Osteoblast (primary cell): ENCODE measurements around the gene COL6A2. TPM values are rescaled to one million over a fixed set of nuclear protein-coding genes. Genes with fewer than 3 reads are reported as not detected.

ENCODE experiments used
- DNase-seq: peaks from one replicate; pipeline ENCODE4 v3.0.0; 2011; ENCODE audit warnings: low spot score, mixed read lengths; ENCODE audit not compliant: insufficient read length; ENCODE audit errors: missing footprints
- H2AFZ ChIP-seq: 2 replicates; pipeline ENCODE4 v1.6.0; 2011; ENCODE audit warnings: mild to moderate bottlenecking, low read length
- H3K27ac ChIP-seq: 2 replicates; pipeline ENCODE4 v1.5.1; 2011; ENCODE audit warnings: mild to moderate bottlenecking, low read depth, low read length, moderate library complexity
- H3K27me3 ChIP-seq: 2 replicates; pipeline ENCODE4 v1.6.0; 2012; ENCODE audit warnings: mild to moderate bottlenecking, control low read depth, inconsistent platforms, low read length, moderate library complexity; ENCODE audit not compliant: insufficient read depth
- H3K36me3 ChIP-seq: 2 replicates; pipeline ENCODE4 v1.5.1; 2011; ENCODE audit warnings: mild to moderate bottlenecking, low read length, control low read depth, moderate library complexity; ENCODE audit not compliant: insufficient read depth
- H3K4me1 ChIP-seq: 2 replicates; pipeline ENCODE4 v1.5.1; 2011; ENCODE audit warnings: mild to moderate bottlenecking, low read length, control low read depth, moderate library complexity; ENCODE audit not compliant: insufficient read depth
- H3K4me2 ChIP-seq: 2 replicates; pipeline ENCODE4 v1.6.0; 2011; ENCODE audit warnings: mild to moderate bottlenecking, low read length; ENCODE audit not compliant: insufficient read depth
- H3K4me3 ChIP-seq: fragments of 200-600 bp; sonication (generic); 3 replicates; pipeline ENCODE4 v1.5.1; 2012; ENCODE audit warnings: mild to moderate bottlenecking, low read length, inconsistent platforms; ENCODE audit not compliant: insufficient read depth
- H3K79me2 ChIP-seq: 2 replicates; pipeline ENCODE4 v1.6.0; 2012; ENCODE audit warnings: mild to moderate bottlenecking, low read length, control low read depth, inconsistent platforms; ENCODE audit not compliant: insufficient read depth
- H3K9me3 ChIP-seq: 2 replicates; pipeline ENCODE4 v1.5.1; 2011; ENCODE audit warnings: low read depth, low read length, control low read depth
- H4K20me1 ChIP-seq: 2 replicates; pipeline ENCODE4 v1.6.0; 2012; ENCODE audit warnings: mild to moderate bottlenecking, low read length, control low read depth; ENCODE audit not compliant: insufficient read depth
- CTCF ChIP-seq: IDR thresholded peaks from 2 replicates; pipeline ENCODE4 v1.5.1; 2011; ENCODE audit warnings: mild to moderate bottlenecking, low read depth, low read length, moderate library complexity; ENCODE audit errors: extremely low read depth
- total RNA-seq: library from RNA; depleted of rRNA; stranded (reverse); fragments of >200 nt; gene quantifications from 2 replicates; pipeline ENCODE4 v1.2.3, GENCODE V29; 2012

The COL6A2 gene
- total RNA-seq, 1 donor: 1,265 TPM

- no peak overlapping the region for H3K4me2 ChIP-seq
Observed at GRCh38 chr21:46077674-46078101, 20.2 kb upstream of the COL6A2 start.

GRCh38 chr21:46078322-46078977 lies 19.5 kb upstream of the COL6A2 start:
- peak overlapping the region; percentile 48 for H2AFZ ChIP-seq
- no peak overlapping the region for H3K4me3 ChIP-seq
- TF ChIP-seq CTCF: no peak
- H3K4me2 ChIP-seq: no peak overlapping the region
- no peaks in the 10 kb centered on the region for H4K20me1 ChIP-seq
- no peaks in the 10 kb centered on the region for H3K27me3 ChIP-seq
- DNase-seq: peak; percentile 95
- no peaks in the 10 kb centered on the region for H3K9me3 ChIP-seq
- H3K27ac ChIP-seq: peak overlapping the region; percentile 68
- no peaks in the 10 kb centered on the region for H3K79me2 ChIP-seq
- H3K4me1 ChIP-seq: peaks cover 30% of the 10 kb centered on the region
- H3K36me3 ChIP-seq: no peaks in the 10 kb centered on the region

More at GRCh38 chr21:46077674-46078101, 20.2 kb upstream of the COL6A2 start:
- H3K27ac ChIP-seq: no peak overlapping the region
- H2AFZ ChIP-seq: no peak overlapping the region
- no peak for TF ChIP-seq CTCF
- peaks cover 27% of the 10 kb centered on the region for H3K4me1 ChIP-seq
- no peaks in the 10 kb centered on the region for H4K20me1 ChIP-seq
- peak; percentile 77 for DNase-seq
- H3K9me3 ChIP-seq: no peaks in the 10 kb centered on the region
- no peaks in the 10 kb centered on the region for H3K79me2 ChIP-seq
- H3K36me3 ChIP-seq: no peaks in the 10 kb centered on the region
- no peaks in the 10 kb centered on the region for H3K27me3 ChIP-seq
- no peak overlapping the region for H3K4me3 ChIP-seq

GRCh38 chr21:46078978-46079351 lies 18.9 kb upstream of the COL6A2 start:
- H2AFZ ChIP-seq: peak overlapping the region; percentile 48
- TF ChIP-seq CTCF: no peak
- no peaks in the 10 kb centered on the region for H4K20me1 ChIP-seq
- no peaks in the 10 kb centered on the region for H3K9me3 ChIP-seq
- H3K36me3 ChIP-seq: no peaks in the 10 kb centered on the region
- no peak overlapping the region for H3K4me2 ChIP-seq
- H3K4me1 ChIP-seq: peaks cover 33% of the 10 kb centered on the region
- H3K4me3 ChIP-seq: no peak overlapping the region
- peak overlapping the region; percentile 68 for H3K27ac ChIP-seq
- no peaks in the 10 kb centered on the region for H3K27me3 ChIP-seq
- H3K79me2 ChIP-seq: no peaks in the 10 kb centered on the region
- DNase-seq: peak; percentile 91

- no peaks in the 10 kb centered on the region for H3K27me3 ChIP-seq
- no peak for TF ChIP-seq CTCF
- H2AFZ ChIP-seq: peak overlapping the region; percentile 2
- H3K4me2 ChIP-seq: no peak overlapping the region
- H3K4me1 ChIP-seq: peaks cover 33% of the 10 kb centered on the region
- no peaks in the 10 kb centered on the region for H4K20me1 ChIP-seq
- no peaks in the 10 kb centered on the region for H3K36me3 ChIP-seq
- peak overlapping the region; percentile 68 for H3K27ac ChIP-seq
- H3K4me3 ChIP-seq: no peak overlapping the region
- no peaks in the 10 kb centered on the region for H3K79me2 ChIP-seq
- peak; percentile 98 for DNase-seq
- no peaks in the 10 kb centered on the region for H3K9me3 ChIP-seq
Observed at GRCh38 chr21:46079352-46080170, 18.4 kb upstream of the COL6A2 start.
